ENCODE measurements around the gene PXT1.

PXT1 gene

DNA sequence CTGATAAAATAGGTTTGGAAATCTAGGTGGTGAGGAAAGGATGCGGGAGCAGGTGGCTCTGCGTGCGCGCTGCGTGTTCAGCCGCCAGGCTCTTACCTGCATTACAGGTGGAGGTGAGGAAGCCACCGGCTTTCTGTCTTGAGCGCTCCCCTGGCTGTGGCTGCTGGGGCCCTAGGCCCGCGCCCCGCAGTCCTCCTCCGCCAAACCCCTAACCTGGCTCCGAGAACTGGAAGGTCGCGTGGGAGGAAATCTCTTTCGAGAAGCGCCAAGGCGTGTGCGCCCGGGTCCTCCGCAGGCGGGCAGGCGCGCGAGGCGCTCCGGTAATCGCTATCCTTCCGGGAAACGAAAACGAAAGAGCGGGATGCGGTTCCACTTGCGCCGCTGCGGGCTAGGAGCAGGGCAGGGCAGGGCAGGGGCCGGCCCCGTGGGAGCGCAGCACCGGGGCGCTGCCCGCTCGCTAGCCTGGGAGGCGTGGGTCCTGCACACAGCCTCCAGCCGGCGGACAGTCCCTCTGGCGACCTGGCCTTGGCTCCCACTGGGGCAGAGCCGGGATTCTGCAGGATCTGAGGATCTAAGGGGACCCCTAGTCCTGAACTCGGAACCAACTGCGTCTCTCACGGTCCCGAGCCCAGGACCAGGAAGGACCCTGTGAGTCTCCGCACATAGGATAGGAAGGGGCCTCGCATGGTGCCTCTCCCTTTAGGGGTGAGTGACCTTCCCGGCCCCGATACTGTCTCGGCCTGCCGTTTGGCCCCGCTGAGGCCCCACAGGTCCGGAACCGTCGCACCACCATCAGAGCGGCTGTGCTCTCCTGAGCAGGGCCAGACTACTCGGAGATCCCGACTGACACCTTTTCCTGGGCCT, 55.0 kb downstream of the PXT1 start, which contains the start of gene ETV7:
Gene ETV7 (minus strand): TSS at position 230 of the 864 bp plus-strand sequence. CDS start 128 bp downstream, at position 102.
- no peak for DNase-seq

DNA sequence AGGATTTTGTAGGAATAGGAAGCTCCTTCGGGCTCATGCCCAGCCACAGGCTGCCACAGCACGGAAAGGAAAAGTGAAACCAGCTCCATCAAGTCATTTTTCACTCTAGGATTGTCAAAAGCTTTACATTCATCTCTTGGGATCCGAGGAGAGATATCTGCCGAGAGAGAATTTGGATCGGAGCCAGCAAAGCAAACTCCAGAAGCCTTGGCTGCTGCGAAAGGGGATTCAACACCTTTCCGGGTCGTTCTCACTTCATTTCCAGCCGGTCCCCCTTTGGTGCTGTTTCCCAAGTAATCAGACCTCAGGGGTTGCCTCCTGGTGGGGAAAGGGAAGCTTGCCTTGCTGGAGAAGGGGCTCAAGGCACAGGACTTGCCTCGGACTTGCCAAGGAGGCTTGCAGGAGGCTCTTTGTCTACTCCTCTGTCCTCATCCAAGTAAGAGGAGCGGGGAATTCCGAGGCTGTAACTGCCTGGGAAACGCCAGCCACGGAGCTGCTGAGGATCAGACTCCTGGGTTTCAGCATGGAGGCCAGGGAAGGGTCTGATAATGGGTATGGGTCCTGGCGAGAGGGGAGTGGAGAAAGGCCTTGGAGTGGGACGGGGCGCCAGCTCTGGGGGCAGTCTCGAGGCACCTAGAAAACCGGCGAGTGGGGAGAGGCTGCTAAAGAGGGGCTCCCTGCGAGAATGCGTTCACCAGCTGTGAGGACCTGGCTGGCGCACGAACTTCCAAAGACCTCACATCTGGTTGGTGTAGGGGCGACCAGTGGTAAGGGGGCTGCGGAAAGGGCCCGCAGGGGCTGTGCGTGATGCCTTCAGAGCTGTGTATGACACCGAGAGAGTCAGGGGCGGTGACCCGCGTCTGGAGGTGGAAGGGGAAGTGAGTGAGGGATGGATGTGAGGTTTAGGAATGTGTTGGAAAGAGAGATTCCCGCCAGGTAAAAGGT, 55.9 kb downstream of the PXT1 start:
- DNase-seq: peak in 1 of 2 experiments; percentile 18

DNA sequence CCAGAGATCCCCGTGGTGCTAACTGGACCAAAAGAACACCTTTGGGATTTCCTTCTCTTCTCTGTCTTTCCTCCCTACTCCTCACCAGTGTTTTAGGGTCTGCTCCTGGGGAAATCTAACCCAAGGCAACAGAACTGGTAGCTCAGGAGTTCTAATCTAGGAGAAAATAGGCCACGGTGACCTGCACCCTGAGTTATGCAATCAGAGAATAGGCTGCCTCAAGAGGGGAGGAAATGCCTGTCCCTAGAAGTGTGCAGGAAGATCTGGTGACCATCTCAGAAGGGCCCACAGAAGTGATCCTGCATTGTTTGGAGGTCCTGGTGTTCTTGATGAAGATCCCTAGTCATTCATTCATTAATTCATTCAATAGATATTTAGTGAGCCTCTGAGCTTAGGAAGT, 58.6 kb downstream of the PXT1 start:
- no peak for DNase-seq

DNA sequence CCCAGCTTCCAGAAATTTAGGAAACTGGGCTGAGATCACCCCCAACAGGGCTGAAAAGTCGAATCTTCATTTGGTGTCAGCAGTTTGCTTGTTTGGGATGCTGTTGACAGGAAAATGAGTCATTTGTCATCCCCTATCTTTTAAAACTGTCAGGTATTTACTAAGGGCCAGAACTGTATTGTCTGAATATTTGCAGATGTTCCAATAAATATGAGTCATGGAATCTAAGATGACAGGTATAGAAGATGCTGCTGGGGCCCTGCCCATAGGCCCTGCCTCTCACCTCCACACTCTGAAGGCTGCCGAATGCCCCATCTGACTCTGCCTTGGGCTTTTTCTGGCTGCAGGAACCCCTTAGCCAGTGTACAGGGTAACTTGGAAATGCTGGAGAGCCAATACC, 59.0 kb downstream of the PXT1 start:
- DNase-seq: no peak

DNA sequence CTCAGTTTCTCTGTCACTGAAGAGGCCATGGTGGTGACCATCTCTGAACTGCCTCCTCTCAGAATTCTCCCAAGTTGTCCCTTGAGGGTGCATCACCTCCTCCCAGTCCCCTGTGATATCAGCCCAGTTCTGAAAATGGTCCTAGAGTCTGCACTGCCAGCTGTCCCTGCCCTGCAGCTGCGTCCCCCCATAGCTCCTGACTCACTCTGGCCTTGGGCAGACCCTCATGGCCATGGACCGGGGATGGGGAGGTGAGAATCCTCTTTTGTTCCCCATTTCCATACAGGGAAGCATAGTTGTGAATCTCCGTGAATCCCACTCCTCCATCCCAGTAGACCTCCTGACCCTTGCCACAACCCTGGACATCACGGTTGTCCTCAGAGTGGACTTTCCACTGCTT, 59.7 kb downstream of the PXT1 start:
- no peak for DNase-seq

DNA sequence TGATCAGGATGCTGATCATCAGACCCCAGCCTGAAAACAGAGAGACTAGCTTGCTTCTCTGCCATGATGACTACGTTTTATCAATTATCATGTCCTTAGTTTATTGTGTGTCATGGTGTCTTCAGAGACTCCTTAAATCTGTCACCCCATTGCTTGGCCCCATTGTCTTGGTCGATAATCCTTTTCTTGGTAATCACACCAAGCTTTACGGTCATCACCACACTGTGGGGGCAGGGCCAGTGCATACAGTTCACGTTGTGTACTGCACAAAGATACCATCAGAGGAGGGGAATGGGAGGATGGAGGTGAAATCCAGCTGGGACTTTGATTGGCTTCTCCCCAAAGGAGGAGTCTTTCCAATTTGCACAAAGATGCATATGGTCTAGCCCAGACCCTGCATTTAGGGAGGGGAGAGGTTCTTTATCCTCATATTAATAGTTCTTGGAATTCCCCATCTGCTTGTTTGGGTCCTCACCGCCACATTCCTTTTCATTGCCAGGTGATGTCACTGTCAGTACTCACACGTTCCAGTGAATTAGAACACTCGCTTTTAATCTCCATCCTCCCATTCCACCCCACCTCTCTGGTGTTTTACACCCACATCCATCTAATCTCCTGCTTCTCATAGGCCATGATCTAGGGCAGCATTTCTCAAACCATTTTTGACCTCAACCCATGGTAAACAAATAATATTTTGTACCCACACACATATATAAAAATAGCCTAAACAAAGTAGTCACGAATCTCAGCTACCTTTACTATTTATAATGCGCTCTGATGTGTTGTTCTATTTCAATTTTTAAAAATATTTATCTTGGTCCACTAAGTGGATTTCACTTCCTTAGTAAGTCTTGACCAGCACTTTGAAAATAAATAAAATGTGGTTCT, 60.9 kb downstream of the PXT1 start:
- DNase-seq: peak in 1 of 2 experiments; percentile 16

DNA sequence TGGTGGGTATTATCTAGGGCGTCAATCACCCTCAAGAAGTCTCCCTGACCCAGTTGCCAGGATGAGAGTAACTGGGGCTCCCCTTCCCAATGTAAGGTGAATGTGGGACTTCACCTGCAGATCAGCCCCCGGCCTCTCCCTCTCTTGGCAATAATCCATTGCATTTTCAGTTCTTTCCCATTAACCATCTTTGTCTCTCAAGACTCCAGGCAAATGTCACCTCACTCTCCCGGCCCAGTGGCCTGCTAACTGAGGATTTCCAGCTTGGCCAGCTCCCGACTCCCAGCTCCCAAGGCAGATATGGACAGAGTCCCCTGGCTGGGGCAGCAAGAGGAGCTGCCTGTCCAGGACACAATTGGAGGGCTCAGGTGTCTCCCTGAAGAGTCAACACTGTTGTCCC, 62.5 kb downstream of the PXT1 start:
- no peak for DNase-seq

DNA sequence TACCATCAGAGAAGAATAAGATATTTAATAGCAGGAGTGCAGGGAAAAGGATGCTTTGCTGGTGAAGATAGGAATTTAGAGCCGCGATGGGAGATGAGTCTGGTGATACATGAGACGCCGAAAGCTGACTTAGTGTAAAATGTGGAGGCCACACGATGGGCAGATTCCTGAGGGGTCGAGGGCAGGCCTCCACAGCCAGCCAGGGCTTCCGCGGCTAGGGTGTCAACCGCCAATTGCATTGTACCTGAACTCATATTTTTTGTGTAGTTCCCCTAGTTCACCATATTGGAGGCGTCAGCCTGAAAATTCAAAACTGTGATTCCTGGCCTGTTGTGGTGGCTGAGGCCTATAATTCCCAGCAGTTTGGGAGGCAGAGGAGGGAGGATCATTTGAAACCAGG, 63.7 kb downstream of the PXT1 start:
- no peak for DNase-seq

DNA sequence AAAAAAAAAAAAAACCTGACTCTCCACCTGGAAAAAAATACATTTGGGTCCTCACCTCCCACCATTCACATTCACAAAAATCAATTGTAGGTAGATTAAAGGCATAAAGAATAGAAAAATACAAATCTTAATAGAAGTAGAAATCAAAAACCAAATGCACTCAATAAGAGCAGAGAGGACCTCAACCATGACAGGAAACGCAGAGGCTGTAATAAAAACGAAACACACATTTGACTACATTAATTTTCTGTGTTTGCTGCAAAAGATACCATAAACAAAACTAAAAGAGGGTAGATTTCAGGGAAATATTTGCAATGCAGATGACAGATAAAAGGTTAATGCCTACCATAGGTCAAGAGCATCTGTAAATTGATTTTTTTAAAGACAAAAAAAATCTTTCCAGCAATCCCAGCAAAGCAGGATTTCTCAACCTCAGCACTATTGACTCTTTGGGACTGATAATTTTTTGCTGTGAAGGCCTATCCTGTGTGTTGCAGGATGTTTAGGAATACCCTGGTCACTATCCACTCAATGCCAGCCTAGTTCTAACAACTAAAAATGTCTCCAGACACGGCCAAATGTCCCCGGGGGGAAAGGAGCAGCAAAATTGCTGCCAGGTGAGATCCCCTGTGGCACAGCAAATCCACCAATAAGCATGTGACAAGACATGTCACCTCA, 64.3 kb downstream of the PXT1 start:
- no peak for DNase-seq

DNA sequence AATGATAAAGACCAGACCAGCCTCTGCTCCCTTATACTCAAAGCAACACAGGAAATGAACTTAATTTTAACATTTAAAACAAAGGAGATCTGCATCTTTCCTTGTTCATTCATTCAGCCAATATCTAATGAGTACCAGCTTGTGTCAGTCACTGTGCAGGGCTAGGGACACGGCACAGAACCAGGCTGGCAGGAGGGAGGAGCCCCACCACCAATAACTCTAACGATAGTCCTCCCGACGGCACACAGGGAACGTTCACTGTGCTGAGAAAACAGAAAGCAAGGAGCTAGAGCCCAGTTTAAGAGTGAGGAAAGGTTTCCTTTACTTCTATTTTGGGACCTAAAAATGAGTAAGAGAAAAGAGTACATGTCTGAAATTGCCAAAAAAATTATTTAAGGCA, 65.1 kb downstream of the PXT1 start:
- no peak for DNase-seq

DNA sequence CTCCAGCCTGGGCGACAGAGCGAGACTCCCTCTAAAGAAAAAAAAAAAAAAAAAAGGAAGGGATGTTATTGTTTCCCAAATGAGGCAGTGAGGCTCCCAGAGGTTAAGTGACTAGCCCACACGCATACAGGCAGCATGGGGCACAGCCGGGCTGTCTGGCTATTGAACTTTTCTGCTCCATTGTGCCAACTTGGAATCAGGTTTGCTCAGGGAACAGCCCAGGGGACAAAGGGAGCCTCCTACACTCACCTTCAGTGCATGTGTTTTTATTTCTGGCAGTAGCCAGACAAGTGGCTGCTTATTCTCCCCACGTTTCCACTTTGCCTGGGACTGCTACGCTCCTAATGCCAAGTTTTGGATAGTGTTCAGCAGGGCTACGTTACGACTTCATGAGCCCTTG, 65.9 kb downstream of the PXT1 start:
- DNase-seq: no peak

DNA sequence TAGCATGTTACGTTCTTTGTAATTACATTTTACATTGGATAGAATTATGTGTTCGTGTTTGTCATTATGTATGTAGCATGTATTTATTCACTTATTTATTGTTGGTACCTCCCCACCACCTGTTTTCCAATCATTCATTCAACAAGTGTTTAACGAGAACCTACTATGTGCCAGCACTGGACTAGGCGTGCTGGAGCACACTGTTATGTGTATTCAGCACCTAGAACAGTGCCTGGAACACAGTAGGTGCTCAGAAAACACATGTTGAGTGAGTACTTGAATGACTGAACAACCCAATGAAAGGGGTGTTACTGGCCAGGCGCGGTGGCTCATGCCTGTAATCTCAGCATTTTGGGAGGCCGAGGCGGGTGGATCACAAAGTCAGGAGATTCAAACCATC, 66.5 kb downstream of the PXT1 start:
- DNase-seq: no peak

DNA sequence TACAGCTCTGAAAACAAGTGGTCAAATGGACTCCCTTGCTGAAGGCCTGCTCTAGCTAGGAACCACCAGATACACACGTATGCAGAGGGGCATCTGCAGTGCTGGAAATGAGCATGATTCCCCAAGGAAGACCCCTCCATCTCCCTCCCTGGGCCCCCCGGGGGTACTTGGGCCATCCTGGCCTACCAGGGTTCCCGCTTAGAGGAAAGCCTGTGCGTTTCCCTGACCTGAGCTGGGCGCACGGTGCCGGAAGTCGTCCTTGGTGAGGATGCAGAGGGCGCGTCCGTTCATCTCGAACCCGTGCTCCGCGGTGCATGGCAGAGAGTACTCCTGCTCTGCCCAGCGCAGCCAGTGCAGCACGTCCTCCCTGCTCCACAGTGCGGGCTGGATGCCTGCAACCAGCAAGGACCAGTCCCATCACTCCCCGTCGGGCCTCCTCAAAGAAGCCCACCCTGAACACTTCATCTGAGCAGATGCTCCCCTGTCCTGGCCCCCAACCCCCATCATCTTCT, 67.0 kb downstream of the PXT1 start:
- DNase-seq: no peak

DNA sequence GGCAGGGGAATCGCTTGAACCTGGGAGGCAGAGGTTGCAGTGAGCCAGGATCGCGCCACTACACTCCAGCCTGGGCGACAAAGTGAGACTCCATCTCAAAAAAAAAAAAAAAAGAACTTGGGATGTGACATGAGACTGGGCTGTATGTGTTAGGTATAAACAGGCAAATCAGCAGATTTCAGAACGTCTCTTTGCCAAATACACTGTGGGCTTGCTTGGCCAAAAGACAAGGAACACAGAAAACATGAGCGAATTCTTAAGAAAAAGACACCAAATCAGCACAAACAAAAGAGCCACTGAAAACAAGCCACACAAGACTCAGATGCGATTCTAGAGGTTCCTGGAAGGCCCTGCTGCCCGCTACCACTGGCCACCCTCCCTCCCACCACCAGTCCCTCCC, 67.7 kb downstream of the PXT1 start:
- no peak for DNase-seq

DNA sequence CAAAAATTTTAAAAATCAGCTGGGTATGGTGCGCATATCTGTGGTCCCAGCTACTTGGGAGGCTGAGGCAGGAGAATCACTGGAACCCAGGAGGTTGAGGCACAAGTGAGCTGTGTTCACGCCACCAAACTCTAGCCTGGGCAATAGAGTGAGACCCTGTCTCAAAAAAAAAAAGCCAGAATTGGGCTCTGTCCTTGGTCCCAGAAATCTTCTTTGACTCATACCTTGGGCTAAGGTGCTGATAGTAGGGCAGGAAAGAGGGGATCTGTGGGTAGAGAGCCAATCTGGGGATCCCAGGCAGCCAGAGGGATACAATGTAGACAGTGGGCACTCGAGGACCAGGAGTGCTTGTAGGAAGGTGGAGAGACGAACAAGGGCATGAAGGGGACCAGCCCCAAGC, 68.5 kb downstream of the PXT1 start:
- DNase-seq: no peak

DNA sequence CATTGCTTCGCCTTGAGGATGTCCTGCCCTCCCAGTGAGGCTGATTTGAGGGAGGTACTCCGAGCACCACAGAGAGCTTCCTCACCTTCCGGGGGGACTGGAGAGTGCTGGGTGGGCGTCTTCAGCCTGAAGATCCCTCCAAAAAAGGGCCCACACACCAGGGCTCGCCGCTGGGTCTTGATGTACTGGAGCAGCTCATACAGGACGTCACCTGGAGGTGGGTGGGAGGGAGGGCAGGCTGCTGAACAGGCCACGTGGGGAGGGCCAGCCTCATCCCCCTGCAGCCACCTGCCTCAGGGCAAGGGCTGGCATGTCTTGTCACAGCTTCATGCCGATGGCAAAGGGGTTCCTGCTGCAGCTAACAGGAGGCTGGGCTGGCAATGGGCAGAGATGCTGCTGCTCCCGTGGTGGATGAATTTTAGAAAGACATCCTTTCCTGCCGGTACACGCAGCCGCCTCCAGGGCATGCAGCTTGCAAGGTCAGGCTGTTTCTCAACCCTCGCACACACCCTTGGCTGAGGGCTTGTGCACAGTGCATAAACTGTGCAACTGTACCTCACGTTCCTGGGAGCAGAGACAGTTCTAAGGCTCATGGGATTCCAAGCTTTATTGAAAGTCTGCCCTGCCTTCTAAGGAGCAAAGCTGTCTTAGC, 69.2 kb downstream of the PXT1 start:
- no peak for DNase-seq

DNA sequence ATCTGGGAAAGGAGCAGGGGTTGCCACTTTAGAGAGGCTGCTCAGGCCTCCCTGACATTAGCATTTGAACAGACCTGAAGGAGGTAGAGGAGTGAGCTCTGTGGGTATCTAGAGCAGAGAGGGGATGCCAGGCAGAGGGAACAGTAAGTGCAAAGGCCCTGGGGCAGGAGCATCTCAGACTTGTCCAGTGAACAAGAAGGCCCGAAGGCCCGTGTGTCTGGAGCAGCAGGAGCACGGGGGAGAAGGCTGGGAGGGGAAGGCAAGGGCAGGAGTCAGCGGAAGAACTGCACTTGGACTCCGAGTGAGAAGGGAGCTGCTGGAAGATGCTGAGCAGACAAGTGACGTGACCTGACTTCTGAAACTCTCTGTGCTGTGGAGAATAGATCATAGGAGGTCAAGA, 70.6 kb downstream of the PXT1 start:
- DNase-seq: no peak

DNA sequence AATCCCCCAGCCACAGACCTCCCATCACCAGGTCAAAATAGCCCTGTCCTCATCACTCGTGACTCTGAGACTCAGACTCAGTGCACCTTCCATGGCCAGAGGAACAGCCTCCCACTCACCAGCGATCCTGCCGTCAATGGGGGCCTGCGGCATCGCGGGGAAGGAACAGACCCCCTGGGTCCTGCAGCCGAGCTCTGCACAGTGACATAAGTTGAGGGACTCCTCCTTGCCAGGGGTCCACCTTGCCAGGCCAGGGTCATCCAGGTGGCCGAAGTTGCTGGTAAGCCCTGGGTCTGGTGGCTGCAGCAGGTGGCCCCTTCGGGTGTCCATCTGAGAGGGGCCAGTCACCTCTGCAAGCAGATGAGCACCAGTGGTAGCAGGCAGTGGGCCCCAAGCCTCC, 71.4 kb downstream of the PXT1 start:
- no peak for DNase-seq

DNA sequence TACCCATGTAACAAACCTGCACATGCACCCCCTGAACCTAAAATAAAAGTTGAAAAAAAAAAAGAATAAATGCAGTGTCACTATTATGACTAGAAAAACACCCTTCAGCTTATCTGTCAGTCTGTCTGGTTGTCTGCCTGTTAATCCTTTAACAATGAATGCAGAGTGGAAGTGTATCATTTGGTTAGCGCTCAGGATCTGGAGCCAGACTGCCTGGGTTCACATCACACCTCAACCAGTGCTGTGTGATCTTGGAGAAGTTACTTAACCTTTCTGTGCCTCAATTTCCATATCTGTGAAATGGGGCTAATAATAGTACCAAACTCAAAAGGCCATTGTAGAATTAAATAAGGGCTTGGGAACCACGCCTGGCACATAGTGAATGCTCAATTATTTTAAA, 72.0 kb downstream of the PXT1 start:
- no peak for DNase-seq

DNA sequence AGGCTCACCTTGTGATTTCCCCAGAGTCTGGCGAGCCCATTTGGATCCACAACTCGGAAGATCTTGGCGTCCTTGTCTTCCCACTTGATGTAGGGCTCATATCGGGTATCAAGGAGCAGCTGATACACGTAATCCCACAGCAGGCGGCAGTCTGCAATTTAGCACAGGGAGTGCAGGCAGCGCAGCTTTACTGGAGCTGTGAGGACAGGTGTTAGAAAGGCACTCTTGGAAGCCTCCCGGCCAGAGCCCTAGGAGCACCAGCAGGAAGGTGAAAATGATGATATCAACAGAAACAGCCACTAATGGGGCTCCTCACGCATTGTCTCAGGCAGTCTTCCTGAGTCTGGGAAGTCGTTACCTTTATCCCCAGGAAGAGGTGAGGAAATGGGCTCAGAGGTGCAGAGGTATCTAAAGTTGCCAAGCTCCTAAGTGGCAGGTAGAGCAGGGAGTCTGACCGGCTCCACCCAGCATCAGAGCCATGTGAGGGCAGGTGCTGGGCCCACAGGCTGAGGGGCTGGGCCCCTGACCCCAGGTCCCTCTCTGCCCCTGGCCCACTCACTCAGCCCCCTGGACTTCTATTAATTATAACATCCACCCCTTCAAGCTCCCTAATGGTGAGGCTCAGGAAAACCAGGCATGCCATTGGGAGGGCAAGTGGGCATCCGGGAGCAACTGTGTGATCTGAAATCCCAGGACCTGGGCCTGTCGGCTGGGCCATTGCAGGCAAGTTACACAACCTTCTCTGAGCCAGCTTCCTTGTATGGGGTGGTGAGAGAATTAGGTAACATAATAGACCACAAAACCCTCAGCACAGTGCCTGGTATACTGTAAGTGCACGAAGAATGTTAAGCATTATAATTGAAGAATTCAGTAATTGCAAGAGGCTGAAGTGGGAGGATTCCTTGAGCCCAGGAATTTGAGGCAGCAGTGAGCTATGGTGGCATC, 73.5 kb downstream of the PXT1 start:
- DNase-seq: peak; percentile 91 to 96

Measured in NCI-H524 (cell line).